Left lung (tissue), 10 donors: ENCODE results near the gene HK1. TPM values are rescaled to one million over a fixed set of nuclear protein-coding genes. Genes with fewer than 3 reads are reported as not detected.

Experiments used
- ATAC-seq: fragments of 200-7000 bp; cut with Tn5 transposase; one replicate; pipeline ENCODE4 v1.9.1; 2020; ENCODE audit warnings: moderate library complexity
- DNase-seq, 4 donors: peaks; one replicate each; pipeline ENCODE4 v3.0.0-alpha.2; 2013 to 2020
- H3K27ac ChIP-seq, 2 donors: fragments of 200-600 bp; sonication (generic) in 1 of 2; one replicate each; pipeline versions ENCODE4 v1.5.0 to v1.8.0; 2020 to 2021
- H3K27me3 ChIP-seq, 2 donors: fragments of 200-600 bp; sonication (generic) in 1 of 2; one replicate each; pipeline versions ENCODE4 v1.5.0 to v1.8.0; 2020 to 2021
- H3K36me3 ChIP-seq, 2 donors: fragments of 200-600 bp; sonication (generic) in 1 of 2; one replicate each; pipeline versions ENCODE4 v1.5.0 to v1.8.0; 2020 to 2021
- H3K4me1 ChIP-seq, 2 donors: fragments of 200-600 bp; one replicate each; pipeline ENCODE4 v1.8.0; 2021
- H3K4me3 ChIP-seq, 2 donors: fragments of 200-600 bp; sonication (generic) in 1 of 2; one replicate each; pipeline versions ENCODE4 v1.5.0 to v1.8.0; 2020 to 2021; ENCODE audit warnings: mild to moderate bottlenecking in 1 of 2
- H3K9me3 ChIP-seq, 2 donors: fragments of 200-600 bp; sonication (generic) in 1 of 2; one replicate each; pipeline versions ENCODE4 v1.5.0 to v1.8.0; 2020 to 2021
- intact Hi-C, 2 donors: fragments of 100-400 bp; cut with DNase I; formaldehyde crosslinking; loops; one replicate each; pipeline versions ENCODE4 v1.11.2 to v1.14.2; 2022
- polyA plus RNA-seq, 6 donors: library from polyadenylated mRNA; unstranded; fragments of 120-200 nt; gene quantifications; one replicate each; pipeline ENCODE4 v1.2.1, GENCODE V29; 2013; ENCODE audit not compliant: insufficient read length in 6 of 6
- total RNA-seq, 2 donors: library from RNA; stranded (reverse); fragmentation: NEBNext Ultra II Directional; extraction: Animal tissue kit (Norgen Biotek cat#: 25700); gene quantifications; one replicate each; pipeline ENCODE4 v1.2.1, GENCODE V29; 2021
- TF ChIP-seq, protein P1 (sequence below), 2 donors: fragments of 200-600 bp; sonication (generic) in 1 of 2; IDR thresholded peaks; one replicate each; pipeline versions ENCODE4 v1.5.0 to v1.8.0; 2021; ENCODE audit warnings: antibody characterized with exemption in 2 of 2
- donor health status: DM: no; HTN: yes; CAD: no.
- donor health status: DM: no; HTN: no; CAD: no.

HK1 gene
- total and polyA plus RNA-seq, 8 donors = 51.5 to 126 (median 57.8) TPM

DNA sequence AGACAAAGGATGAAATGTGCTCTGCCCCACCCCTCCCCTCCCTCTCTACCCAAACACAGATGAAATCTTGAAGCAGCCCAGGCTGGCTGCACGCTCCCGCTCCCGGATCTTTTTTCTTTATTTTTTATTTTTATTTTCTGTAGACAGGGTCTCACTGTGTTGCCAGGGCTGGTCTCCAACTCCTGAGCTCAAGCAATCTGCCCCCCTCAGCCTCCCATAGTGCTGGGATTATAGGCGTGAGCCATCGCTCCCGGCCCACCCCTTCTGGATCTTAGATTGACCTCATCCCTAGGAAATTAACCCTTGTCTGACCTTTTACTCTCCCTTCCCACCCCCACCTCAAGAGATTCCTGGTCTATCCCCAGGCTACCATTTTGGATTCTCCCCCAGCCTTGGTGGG, 124.1 kb downstream of the HK1 start:
- DNase-seq (no peak), ATAC-seq (no peak)
- no peaks in the 10 kb centered on the region for H3K9me3 ChIP-seq
- no peak overlapping the region for H3K4me3 ChIP-seq
- intact Hi-C loops = no loop called here
- peaks cover 0 to 70% of the 10 kb centered on the region in 2 donors for H3K36me3 ChIP-seq
- TF ChIP-seq, protein P1, sequence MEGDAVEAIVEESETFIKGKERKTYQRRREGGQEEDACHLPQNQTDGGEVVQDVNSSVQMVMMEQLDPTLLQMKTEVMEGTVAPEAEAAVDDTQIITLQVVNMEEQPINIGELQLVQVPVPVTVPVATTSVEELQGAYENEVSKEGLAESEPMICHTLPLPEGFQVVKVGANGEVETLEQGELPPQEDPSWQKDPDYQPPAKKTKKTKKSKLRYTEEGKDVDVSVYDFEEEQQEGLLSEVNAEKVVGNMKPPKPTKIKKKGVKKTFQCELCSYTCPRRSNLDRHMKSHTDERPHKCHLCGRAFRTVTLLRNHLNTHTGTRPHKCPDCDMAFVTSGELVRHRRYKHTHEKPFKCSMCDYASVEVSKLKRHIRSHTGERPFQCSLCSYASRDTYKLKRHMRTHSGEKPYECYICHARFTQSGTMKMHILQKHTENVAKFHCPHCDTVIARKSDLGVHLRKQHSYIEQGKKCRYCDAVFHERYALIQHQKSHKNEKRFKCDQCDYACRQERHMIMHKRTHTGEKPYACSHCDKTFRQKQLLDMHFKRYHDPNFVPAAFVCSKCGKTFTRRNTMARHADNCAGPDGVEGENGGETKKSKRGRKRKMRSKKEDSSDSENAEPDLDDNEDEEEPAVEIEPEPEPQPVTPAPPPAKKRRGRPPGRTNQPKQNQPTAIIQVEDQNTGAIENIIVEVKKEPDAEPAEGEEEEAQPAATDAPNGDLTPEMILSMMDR (IDR thresholded peaks at IDR 0.05) = no peak
- no peaks in the 10 kb centered on the region for H3K27me3 ChIP-seq
- H3K4me1 ChIP-seq = peaks cover 0 to 20% of the 10 kb centered on the region in 2 donors
- H3K27ac ChIP-seq = no peak overlapping the region

DNA sequence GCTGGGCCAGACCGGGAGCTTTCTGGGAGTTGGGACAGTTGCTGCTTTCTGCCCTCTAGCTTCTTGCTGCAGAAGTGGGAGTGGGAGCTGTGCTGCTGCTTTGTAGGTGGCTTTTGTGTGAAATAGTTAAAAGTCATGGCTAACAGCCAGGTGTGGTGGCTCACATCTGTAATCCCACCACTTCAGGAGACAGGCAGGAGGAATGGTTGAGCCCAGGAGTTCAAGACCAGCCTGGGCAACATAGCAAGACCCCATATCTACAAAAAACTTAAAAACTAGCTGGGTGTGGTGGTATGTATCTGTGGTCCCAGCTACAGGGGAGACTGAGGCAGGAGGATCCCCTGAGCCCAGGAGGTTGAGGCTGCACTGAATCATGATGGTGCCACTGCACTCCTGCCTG, 124.8 kb downstream of the HK1 start:
- no peaks in the 10 kb centered on the region for H3K27me3 ChIP-seq
- peaks cover 0 to 64% of the 10 kb centered on the region in 2 donors for H3K36me3 ChIP-seq
- no peak for DNase-seq
- no peak for ATAC-seq
- H3K4me1 ChIP-seq = peaks cover 1 to 26% of the 10 kb centered on the region in 2 donors
- intact Hi-C loops = no loop called here
- H3K27ac ChIP-seq = no peak overlapping the region
- no peaks in the 10 kb centered on the region for H3K9me3 ChIP-seq
- H3K4me3 ChIP-seq = no peak overlapping the region
- TF ChIP-seq, protein P1 (IDR thresholded peaks at IDR 0.05) = no peak

DNA sequence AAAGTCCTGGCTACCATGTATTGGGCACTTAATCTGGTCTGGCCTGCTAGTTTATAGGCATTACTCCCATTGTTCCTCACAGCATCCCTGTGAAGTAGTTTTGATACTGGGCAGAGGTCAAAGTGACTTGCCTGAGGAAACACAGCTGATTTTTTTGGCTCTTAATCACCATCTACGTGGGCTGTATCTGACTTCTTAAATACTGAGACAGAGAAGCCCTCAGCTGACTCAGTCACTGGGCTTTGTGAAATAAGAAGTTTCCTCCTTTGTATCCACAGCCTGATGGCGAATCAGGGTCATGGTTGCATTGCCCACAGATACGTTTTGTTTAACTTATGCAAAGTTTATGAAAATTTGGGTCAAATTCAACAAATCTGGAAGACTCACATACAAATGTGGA, 125.2 kb downstream of the HK1 start:
- TF ChIP-seq, protein P1 (IDR thresholded peaks at IDR 0.05) = no peak
- intact Hi-C loops = no loop called here
- ATAC-seq = no peak
- no peaks in the 10 kb centered on the region for H3K9me3 ChIP-seq
- no peak overlapping the region for H3K4me3 ChIP-seq
- peaks cover 0 to 59% of the 10 kb centered on the region in 2 donors for H3K36me3 ChIP-seq
- H3K27ac ChIP-seq = no peak overlapping the region
- DNase-seq = no peak
- H3K27me3 ChIP-seq = no peaks in the 10 kb centered on the region
- peaks cover 4 to 30% of the 10 kb centered on the region in 2 donors for H3K4me1 ChIP-seq

DNA sequence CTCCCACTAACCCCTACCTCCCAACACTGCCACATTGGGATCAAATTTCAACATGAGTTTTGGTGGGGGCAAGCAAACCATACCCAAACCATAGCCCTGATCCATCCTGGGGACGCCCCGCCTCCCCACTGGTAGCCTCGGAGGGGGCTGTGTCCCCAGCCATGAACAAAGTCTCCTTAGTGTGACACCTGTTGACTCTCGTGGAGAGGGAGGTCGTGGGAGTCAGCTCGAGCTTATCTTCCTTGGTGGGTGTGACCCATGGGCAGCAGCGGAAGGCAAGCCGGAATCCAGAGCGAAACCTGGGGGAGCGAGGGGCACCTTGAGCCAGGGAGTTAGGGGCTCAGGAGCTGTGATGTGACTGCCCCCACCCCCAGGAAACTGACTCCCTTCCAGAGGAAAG, 126.5 kb downstream of the HK1 start:
- Histone ChIP-seq H3K4me3 (no peak overlapping the region), H3K27me3 (no peaks in the 10 kb centered on the region), H3K36me3 (peaks cover 0 to 46% of the 10 kb centered on the region in 2 donors), H3K27ac (no peak overlapping the region), H3K9me3 (no peaks in the 10 kb centered on the region), H3K4me1 (peaks cover 7 to 37% of the 10 kb centered on the region in 2 donors)
- TF ChIP-seq, protein P1 (IDR thresholded peaks at IDR 0.05) = no peak
- no peak for ATAC-seq
- DNase-seq = no peak
- intact Hi-C loops = no loop called here

DNA sequence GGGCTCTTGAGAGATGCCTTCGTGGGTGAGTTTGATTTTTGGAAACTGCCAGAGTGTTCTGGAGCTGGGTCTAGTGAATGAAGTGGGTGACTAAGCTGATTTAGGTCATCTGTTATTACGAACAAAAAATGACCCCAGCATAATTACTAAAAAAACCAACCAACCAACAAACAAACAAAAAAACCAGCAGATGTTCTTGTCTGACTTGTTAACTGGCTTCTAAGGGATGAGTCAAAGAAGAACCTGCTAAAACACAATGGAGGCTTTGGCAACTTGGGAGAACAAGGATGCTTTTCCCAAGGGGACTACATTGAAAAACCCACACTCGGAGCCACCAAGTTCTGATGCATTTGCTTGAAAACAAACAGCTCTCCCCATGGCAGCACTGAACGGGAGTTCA, 126.9 kb downstream of the HK1 start:
- TF ChIP-seq, protein P1 (IDR thresholded peaks at IDR 0.05) = no peak
- DNase-seq = no peak
- H3K27me3 ChIP-seq = no peaks in the 10 kb centered on the region
- ATAC-seq = no peak
- no peak overlapping the region for H3K4me3 ChIP-seq
- H3K27ac ChIP-seq = no peak overlapping the region
- peaks cover 7 to 40% of the 10 kb centered on the region in 2 donors for H3K4me1 ChIP-seq
- H3K9me3 ChIP-seq = no peaks in the 10 kb centered on the region
- H3K36me3 ChIP-seq = peaks cover 0 to 42% of the 10 kb centered on the region in 2 donors
- intact Hi-C loops = no loop called here
